Inflammatory macrophage (primary cell): Measurements from ENCODE around the gene FCER2.

ENCODE experiments used
- DNase-seq, 2 donors: peaks; one replicate each; pipeline ENCODE4 v3.0.0-alpha.2; 2020 to 2022

Gene FCER2

GRCh38 chr19:7733376-7733775, 31.4 kb upstream of the FCER2 start:
- no peak for DNase-seq

- no peak for DNase-seq
Measured at GRCh38 chr19:7732045-7732444, 30.1 kb upstream of the FCER2 start, which contains the start of gene CLEC4G. TSS of gene CLEC4G (minus strand) at chr19:7732110. CDS start at chr19:7732102, 8 bp downstream.

GRCh38 chr19:7731615-7732014, 29.7 kb upstream of the FCER2 start:
- DNase-seq, result no peak

GRCh38 chr19:7731218-7731595, 29.3 kb upstream of the FCER2 start:
- DNase-seq, result no peak

GRCh38 chr19:7730286-7731217, 28.6 kb upstream of the FCER2 start:
- no peak for DNase-seq

GRCh38 chr19:7729831-7730285, 27.9 kb upstream of the FCER2 start:
- no peak for DNase-seq

GRCh38 chr19:7729211-7729610, 27.3 kb upstream of the FCER2 start:
- no peak for DNase-seq

- no peak for DNase-seq
Measured at GRCh38 chr19:7725791-7726190, 23.9 kb upstream of the FCER2 start.

GRCh38 chr19:7722231-7722651, 20.3 kb upstream of the FCER2 start:
- no peak for DNase-seq

GRCh38 chr19:7720351-7720750, 18.4 kb upstream of the FCER2 start:
- DNase-seq, result no peak

GRCh38 chr19:7718668-7719067, 16.7 kb upstream of the FCER2 start:
- DNase-seq, result no peak

- no peak for DNase-seq
Measured at GRCh38 chr19:7716762-7717161, 14.8 kb upstream of the FCER2 start.

GRCh38 chr19:7715671-7716070, 13.7 kb upstream of the FCER2 start:
- DNase-seq, result no peak

- DNase-seq, result no peak
Measured at GRCh38 chr19:7710616-7711015, 8.7 kb upstream of the FCER2 start.

GRCh38 chr19:7709932-7710460, 8.1 kb upstream of the FCER2 start:
- DNase-seq, result no peak

- DNase-seq, result peak; percentile 37 to 64
Measured at GRCh38 chr19:7706955-7707456, 5.1 kb upstream of the FCER2 start.

GRCh38 chr19:7706188-7706954, 4.4 kb upstream of the FCER2 start:
- DNase-seq, result peak; percentile 47 to 50

- peak; percentile 96 for DNase-seq
Measured at GRCh38 chr19:7705387-7706187, 3.7 kb upstream of the FCER2 start.

- no peak for DNase-seq
Measured at GRCh38 chr19:7704280-7705060, 2.5 kb upstream of the FCER2 start.

- no peak for DNase-seq
Measured at GRCh38 chr19:7703332-7703731, 1.4 kb upstream of the FCER2 start.

- no peak for DNase-seq
Measured at GRCh38 chr19:7701049-7701653, 780 bp downstream of the FCER2 start.
